HEK293 (cell line): Measurements from ENCODE around the gene RAPGEF5.

Experiments used
- CTCF ChIA-PET: fragments of 350-600 bp; formaldehyde crosslinking; extraction: SDS; loops from one replicate; lab custom pipeline; 2021; ENCODE audit warnings: antibody characterized with exemption; lab: Yijun Ruan, JAX
- POLR2A ChIA-PET: fragments of 300-600 bp; formaldehyde crosslinking; extraction: SDS; loops from one replicate; lab custom pipeline; 2020; ENCODE audit warnings: antibody characterized with exemption, inconsistent platforms; lab: Yijun Ruan, JAX
- H3K27ac ChIP-seq: fragments of 200-500 bp; sonication (Bioruptor generic); 2 replicates; pipeline ENCODE4 v1.5.1; 2014; ENCODE audit warnings: low read depth, low read length, control low read depth, inconsistent platforms; ENCODE audit errors: extremely low read depth
- H3K36me3 ChIP-seq, 2 experiments: fragments of 200-500 bp in 1 of 2; sonication (Bioruptor generic) in 1 of 2; 1 replicate in 1 of 2; 2 replicates in 1 of 2; pipeline ENCODE4 v1.5.1; 2014 to 2017; ENCODE audit warnings: inconsistent platforms in 2 of 2, low read length in 2 of 2; ENCODE audit not compliant: control insufficient read depth in 2 of 2, insufficient read depth in 1 of 2
- H3K4me1 ChIP-seq: fragments of 200-500 bp; sonication (Bioruptor generic); 2 replicates; pipeline ENCODE4 v1.5.1; 2014; ENCODE audit warnings: mild to moderate bottlenecking, low read length, inconsistent platforms; ENCODE audit not compliant: control insufficient read depth, insufficient read depth
- H3K4me3 ChIP-seq: 2 replicates; pipeline ENCODE4 v1.5.1; 2011; ENCODE audit warnings: low read depth, mild to moderate bottlenecking, control low read depth, low read length, moderate library complexity
- H3K9me3 ChIP-seq: fragments of 200-500 bp; sonication (Bioruptor generic); 2 replicates; pipeline ENCODE4 v1.5.1; 2014; ENCODE audit warnings: low read depth, low read length, inconsistent platforms; ENCODE audit not compliant: control insufficient read depth, insufficient read depth
- FEZF1 ChIP-seq: fragments of 450-650 bp; formaldehyde crosslinking; IDR thresholded peaks from 2 replicates; pipeline ENCODE4 v1.5.1; 2016; ENCODE audit warnings: missing biosample characterization, missing genetic modification characterization
- GFI1B ChIP-seq: fragments of 450-650 bp; formaldehyde crosslinking; IDR thresholded peaks from 2 replicates; pipeline ENCODE4 v1.5.1; 2016; ENCODE audit warnings: missing biosample characterization, missing genetic modification characterization
- GLI4 ChIP-seq: fragments of 450-650 bp; formaldehyde crosslinking; IDR thresholded peaks from 2 replicates; pipeline ENCODE4 v1.5.1; 2016; ENCODE audit warnings: missing biosample characterization, missing genetic modification characterization
- GLIS1 ChIP-seq: fragments of 450-650 bp; formaldehyde crosslinking; IDR thresholded peaks from 2 replicates; pipeline ENCODE4 v1.5.1; 2016; ENCODE audit warnings: missing biosample characterization, missing genetic modification characterization
- IKZF3 ChIP-seq: fragments of 450-650 bp; IDR thresholded peaks from 2 replicates; pipeline ENCODE4 v1.5.0; 2018; ENCODE audit warnings: missing biosample characterization, mild to moderate bottlenecking, missing genetic modification characterization, moderate library complexity
- MZF1 ChIP-seq: fragments of 450-650 bp; formaldehyde crosslinking; IDR thresholded peaks from 2 replicates; pipeline ENCODE4 v1.5.1; 2017; ENCODE audit warnings: missing biosample characterization, missing genetic modification characterization, borderline replicate concordance
- REPIN1 ChIP-seq: fragments of 450-650 bp; formaldehyde crosslinking; IDR thresholded peaks from 2 replicates; pipeline ENCODE4 v1.5.1; 2017; ENCODE audit warnings: missing biosample characterization, missing genetic modification characterization, low read depth
- ZBTB1 ChIP-seq: fragments of 450-650 bp; formaldehyde crosslinking; IDR thresholded peaks from 2 replicates; pipeline ENCODE4 v1.5.1; 2016; ENCODE audit warnings: missing biosample characterization, missing genetic modification characterization
- ZNF221 ChIP-seq: fragments of 450-650 bp; formaldehyde crosslinking; IDR thresholded peaks from 2 replicates; pipeline ENCODE4 v1.5.1; 2017; ENCODE audit warnings: missing biosample characterization, missing genetic modification characterization, borderline replicate concordance
- ZNF266 ChIP-seq: fragments of 450-650 bp; formaldehyde crosslinking; IDR thresholded peaks from 2 replicates; pipeline ENCODE4 v1.5.1; 2016; ENCODE audit warnings: missing biosample characterization, missing genetic modification characterization, low read depth
- ZNF473 ChIP-seq: fragments of 450-650 bp; formaldehyde crosslinking; IDR thresholded peaks from 2 replicates; pipeline ENCODE4 v1.5.1; 2017; ENCODE audit warnings: missing biosample characterization, missing genetic modification characterization
- ZNF529 ChIP-seq: fragments of 450-650 bp; formaldehyde crosslinking; IDR thresholded peaks from 2 replicates; pipeline ENCODE4 v1.5.1; 2017; ENCODE audit warnings: missing genetic modification characterization, missing biosample characterization; ENCODE audit not compliant: insufficient replicate concordance
- ZNF561 ChIP-seq: fragments of 450-650 bp; IDR thresholded peaks from 2 replicates; pipeline ENCODE4 v1.5.1; 2018; ENCODE audit warnings: missing biosample characterization, missing genetic modification characterization, borderline replicate concordance
- ZNF600 ChIP-seq: fragments of 450-650 bp; formaldehyde crosslinking; IDR thresholded peaks from 2 replicates; pipeline ENCODE4 v1.5.1; 2016; ENCODE audit warnings: missing biosample characterization, missing genetic modification characterization
- ZNF610 ChIP-seq: fragments of 450-650 bp; formaldehyde crosslinking; IDR thresholded peaks from 2 replicates; pipeline ENCODE4 v1.5.1; 2016; ENCODE audit warnings: missing biosample characterization, missing genetic modification characterization, borderline replicate concordance
- ZNF654 ChIP-seq: fragments of 450-650 bp; formaldehyde crosslinking; IDR thresholded peaks from 2 replicates; pipeline ENCODE4 v1.5.1; 2016; ENCODE audit warnings: low read depth, missing biosample characterization, missing genetic modification characterization
- ZSCAN23 ChIP-seq: fragments of 450-650 bp; formaldehyde crosslinking; IDR thresholded peaks from 2 replicates; pipeline ENCODE4 v1.5.1; 2016; ENCODE audit warnings: missing biosample characterization, missing genetic modification characterization
- TF ChIP-seq, protein P1 (sequence below): fragments of 450-650 bp; formaldehyde crosslinking; IDR thresholded peaks from 2 replicates; pipeline ENCODE4 v1.5.1; 2016; ENCODE audit warnings: missing biosample characterization, missing genetic modification characterization, borderline replicate concordance
- TF ChIP-seq, protein P2 (sequence below): fragments of 450-650 bp; formaldehyde crosslinking; IDR thresholded peaks from 2 replicates; pipeline ENCODE4; 2016; ENCODE audit warnings: missing biosample characterization, missing genetic modification characterization
- TF ChIP-seq, protein P3 (sequence below): fragments of 450-650 bp; formaldehyde crosslinking; conservative IDR thresholded peaks from 2 replicates; pipeline ENCODE4 v1.5.1; 2016; ENCODE audit warnings: low read depth, missing biosample characterization, missing genetic modification characterization
- TF ChIP-seq, protein P4 (sequence below): fragments of 450-650 bp; formaldehyde crosslinking; IDR thresholded peaks from 2 replicates; pipeline ENCODE4 v1.5.1; 2017; ENCODE audit warnings: missing biosample characterization, missing genetic modification characterization

RAPGEF5 gene

DNA sequence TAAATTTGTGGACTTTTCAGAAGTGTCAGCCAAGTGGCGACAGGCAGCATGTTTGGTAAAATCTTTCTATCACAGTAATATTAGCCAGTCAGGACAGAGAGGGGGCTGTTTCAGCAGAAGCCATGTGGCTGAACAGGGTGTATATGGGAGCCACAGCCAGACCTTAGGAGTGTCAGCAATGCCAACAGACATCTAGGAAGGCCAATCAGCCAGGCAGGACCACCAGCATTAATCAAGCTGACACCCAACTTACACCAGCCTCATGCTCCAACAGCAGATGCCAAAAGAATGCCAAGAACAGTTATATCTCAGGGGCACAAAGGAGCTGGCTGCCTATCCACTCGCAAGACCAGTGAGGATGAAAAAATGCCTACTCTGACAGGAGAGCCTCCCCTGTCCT, 54.8 kb downstream of the RAPGEF5 start:
- Histone ChIP-seq H3K9me3 (no peaks in the 10 kb centered on the region), H3K27ac (no peak overlapping the region), H3K4me1 (no peaks in the 10 kb centered on the region), H3K4me3 (no peak overlapping the region), H3K36me3 (peaks cover 2 to 8% of the 10 kb centered on the region in 2 experiments)
- POLR2A ChIA-PET: no interaction called here
- no peak for TF ChIP-seq ZNF654 (tag by site-specific recombination)
- TF ChIP-seq MZF1 (tag by site-specific recombination): no peak
- TF ChIP-seq GLI4: no peak
- CTCF ChIA-PET: interaction anchor here (0.7 to 1.7 kb wide), 4 partner anchors 12 to 150 kb away, joined by 3 to 6 read pairs (median 4); no protein-coding TSS in a partner anchor

DNA sequence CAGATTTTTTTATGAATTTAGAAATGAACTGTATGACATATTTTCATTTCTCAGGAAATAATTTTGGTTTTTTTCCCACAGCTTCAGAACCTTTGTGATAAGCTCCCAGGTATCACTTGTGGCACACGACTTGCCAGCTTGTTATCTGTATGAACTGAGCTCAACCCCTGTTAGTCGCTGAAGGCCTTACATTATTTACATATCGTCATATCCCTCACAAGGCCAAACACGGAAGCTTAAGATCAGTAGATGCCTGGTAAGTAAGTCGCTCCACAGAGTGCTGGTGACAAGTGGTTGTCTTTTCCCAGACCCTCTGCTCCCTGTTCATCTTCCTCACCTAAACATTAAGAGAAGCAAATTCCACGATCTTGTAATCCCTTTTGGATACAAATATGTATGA, 55.2 kb downstream of the RAPGEF5 start:
- peaks cover 0 to 4% of the 10 kb centered on the region in 2 experiments; a peak in 1 of 3 replicates for H3K36me3 ChIP-seq
- POLR2A ChIA-PET: no interaction called here
- TF ChIP-seq ZNF221 (tag by site-specific recombination) (no peak), ZNF561 (tag by site-specific recombination) (no peak), ZSCAN23 (no peak), GFI1B (tag by site-specific recombination) (no peak), IKZF3 (tag by site-specific recombination) (no peak), ZNF600 (tag by site-specific recombination) (no peak), ZNF610 (no peak), GLIS1 (tag by site-specific recombination) (no peak), ZNF266 (tag by site-specific recombination) (no peak), FEZF1 (tag by site-specific recombination) (no peak), REPIN1 (tag by site-specific recombination) (no peak), ZNF529 (tag by site-specific recombination) (no peak), ZNF473 (tag by site-specific recombination) (no peak), ZBTB1 (tag by site-specific recombination) (no peak)
- TF ChIP-seq, protein P1, sequence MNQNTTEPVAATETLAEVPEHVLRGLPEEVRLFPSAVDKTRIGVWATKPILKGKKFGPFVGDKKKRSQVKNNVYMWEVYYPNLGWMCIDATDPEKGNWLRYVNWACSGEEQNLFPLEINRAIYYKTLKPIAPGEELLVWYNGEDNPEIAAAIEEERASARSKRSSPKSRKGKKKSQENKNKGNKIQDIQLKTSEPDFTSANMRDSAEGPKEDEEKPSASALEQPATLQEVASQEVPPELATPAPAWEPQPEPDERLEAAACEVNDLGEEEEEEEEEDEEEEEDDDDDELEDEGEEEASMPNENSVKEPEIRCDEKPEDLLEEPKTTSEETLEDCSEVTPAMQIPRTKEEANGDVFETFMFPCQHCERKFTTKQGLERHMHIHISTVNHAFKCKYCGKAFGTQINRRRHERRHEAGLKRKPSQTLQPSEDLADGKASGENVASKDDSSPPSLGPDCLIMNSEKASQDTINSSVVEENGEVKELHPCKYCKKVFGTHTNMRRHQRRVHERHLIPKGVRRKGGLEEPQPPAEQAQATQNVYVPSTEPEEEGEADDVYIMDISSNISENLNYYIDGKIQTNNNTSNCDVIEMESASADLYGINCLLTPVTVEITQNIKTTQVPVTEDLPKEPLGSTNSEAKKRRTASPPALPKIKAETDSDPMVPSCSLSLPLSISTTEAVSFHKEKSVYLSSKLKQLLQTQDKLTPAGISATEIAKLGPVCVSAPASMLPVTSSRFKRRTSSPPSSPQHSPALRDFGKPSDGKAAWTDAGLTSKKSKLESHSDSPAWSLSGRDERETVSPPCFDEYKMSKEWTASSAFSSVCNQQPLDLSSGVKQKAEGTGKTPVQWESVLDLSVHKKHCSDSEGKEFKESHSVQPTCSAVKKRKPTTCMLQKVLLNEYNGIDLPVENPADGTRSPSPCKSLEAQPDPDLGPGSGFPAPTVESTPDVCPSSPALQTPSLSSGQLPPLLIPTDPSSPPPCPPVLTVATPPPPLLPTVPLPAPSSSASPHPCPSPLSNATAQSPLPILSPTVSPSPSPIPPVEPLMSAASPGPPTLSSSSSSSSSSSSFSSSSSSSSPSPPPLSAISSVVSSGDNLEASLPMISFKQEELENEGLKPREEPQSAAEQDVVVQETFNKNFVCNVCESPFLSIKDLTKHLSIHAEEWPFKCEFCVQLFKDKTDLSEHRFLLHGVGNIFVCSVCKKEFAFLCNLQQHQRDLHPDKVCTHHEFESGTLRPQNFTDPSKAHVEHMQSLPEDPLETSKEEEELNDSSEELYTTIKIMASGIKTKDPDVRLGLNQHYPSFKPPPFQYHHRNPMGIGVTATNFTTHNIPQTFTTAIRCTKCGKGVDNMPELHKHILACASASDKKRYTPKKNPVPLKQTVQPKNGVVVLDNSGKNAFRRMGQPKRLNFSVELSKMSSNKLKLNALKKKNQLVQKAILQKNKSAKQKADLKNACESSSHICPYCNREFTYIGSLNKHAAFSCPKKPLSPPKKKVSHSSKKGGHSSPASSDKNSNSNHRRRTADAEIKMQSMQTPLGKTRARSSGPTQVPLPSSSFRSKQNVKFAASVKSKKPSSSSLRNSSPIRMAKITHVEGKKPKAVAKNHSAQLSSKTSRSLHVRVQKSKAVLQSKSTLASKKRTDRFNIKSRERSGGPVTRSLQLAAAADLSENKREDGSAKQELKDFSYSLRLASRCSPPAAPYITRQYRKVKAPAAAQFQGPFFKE: no peak
- TF ChIP-seq, protein P2, sequence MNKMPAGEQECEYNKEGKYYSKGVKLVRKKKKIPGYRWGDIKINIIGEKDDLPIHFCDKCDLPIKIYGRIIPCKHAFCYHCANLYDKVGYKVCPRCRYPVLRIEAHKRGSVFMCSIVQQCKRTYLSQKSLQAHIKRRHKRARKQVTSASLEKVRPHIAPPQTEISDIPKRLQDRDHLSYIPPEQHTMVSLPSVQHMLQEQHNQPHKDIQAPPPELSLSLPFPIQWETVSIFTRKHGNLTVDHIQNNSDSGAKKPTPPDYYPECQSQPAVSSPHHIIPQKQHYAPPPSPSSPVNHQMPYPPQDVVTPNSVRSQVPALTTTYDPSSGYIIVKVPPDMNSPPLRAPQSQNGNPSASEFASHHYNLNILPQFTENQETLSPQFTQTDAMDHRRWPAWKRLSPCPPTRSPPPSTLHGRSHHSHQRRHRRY (tag by site-specific recombination): no peak
- TF ChIP-seq, protein P3, sequence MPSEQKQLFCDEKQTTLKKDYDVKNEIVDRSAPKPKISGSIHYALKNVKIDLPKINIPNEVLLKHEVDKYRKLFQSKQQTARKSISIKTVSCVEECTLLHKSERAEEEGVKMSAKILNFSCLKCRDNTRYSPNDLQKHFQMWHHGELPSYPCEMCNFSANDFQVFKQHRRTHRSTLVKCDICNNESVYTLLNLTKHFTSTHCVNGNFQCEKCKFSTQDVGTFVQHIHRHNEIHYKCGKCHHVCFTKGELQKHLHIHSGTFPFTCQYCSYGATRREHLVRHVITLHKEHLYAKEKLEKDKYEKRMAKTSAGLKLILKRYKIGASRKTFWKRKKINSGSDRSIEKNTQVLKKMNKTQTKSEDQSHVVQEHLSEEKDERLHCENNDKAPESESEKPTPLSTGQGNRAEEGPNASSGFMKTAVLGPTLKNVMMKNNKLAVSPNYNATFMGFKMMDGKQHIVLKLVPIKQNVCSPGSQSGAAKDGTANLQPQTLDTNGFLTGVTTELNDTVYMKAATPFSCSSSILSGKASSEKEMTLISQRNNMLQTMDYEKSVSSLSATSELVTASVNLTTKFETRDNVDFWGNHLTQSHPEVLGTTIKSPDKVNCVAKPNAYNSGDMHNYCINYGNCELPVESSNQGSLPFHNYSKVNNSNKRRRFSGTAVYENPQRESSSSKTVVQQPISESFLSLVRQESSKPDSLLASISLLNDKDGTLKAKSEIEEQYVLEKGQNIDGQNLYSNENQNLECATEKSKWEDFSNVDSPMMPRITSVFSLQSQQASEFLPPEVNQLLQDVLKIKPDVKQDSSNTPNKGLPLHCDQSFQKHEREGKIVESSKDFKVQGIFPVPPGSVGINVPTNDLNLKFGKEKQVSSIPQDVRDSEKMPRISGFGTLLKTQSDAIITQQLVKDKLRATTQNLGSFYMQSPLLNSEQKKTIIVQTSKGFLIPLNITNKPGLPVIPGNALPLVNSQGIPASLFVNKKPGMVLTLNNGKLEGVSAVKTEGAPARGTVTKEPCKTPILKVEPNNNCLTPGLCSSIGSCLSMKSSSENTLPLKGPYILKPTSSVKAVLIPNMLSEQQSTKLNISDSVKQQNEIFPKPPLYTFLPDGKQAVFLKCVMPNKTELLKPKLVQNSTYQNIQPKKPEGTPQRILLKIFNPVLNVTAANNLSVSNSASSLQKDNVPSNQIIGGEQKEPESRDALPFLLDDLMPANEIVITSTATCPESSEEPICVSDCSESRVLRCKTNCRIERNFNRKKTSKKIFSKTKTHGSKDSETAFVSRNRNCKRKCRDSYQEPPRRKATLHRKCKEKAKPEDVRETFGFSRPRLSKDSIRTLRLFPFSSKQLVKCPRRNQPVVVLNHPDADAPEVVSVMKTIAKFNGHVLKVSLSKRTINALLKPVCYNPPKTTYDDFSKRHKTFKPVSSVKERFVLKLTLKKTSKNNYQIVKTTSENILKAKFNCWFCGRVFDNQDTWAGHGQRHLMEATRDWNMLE (tag by site-specific recombination): no peak
- TF ChIP-seq, protein P4, sequence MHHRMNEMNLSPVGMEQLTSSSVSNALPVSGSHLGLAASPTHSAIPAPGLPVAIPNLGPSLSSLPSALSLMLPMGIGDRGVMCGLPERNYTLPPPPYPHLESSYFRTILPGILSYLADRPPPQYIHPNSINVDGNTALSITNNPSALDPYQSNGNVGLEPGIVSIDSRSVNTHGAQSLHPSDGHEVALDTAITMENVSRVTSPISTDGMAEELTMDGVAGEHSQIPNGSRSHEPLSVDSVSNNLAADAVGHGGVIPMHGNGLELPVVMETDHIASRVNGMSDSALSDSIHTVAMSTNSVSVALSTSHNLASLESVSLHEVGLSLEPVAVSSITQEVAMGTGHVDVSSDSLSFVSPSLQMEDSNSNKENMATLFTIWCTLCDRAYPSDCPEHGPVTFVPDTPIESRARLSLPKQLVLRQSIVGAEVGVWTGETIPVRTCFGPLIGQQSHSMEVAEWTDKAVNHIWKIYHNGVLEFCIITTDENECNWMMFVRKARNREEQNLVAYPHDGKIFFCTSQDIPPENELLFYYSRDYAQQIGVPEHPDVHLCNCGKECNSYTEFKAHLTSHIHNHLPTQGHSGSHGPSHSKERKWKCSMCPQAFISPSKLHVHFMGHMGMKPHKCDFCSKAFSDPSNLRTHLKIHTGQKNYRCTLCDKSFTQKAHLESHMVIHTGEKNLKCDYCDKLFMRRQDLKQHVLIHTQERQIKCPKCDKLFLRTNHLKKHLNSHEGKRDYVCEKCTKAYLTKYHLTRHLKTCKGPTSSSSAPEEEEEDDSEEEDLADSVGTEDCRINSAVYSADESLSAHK (tag by site-specific recombination): no peak

More for the DNA sequence above, 55.2 kb downstream of the RAPGEF5 start:
- Histone ChIP-seq H3K9me3 (no peaks in the 10 kb centered on the region), H3K4me1 (no peaks in the 10 kb centered on the region), H3K27ac (no peak overlapping the region), H3K4me3 (no peak overlapping the region)
- CTCF ChIA-PET: interaction anchor here (0.7 to 1.7 kb wide), 3 partner anchors 12 to 131 kb away, joined by 3 to 6 read pairs (median 3); no protein-coding TSS in a partner anchor
